GM18499 (cell line): Measurements from ENCODE around the gene DENND4C.
"Not testable (repeated sequence)": the region's sequence is repeated elsewhere in the genome, so short reads cannot be mapped to it uniquely, and the experiment has no call there.

ENCODE experiments used
- ATAC-seq: cut with Tn5 transposase; IDR thresholded peaks from one replicate; pipeline ENCODE4 v1.9.1; 2021; ENCODE audit warnings: moderate number of reproducible peaks; ENCODE audit not compliant: insufficient read depth, unreplicated experiment

DENND4C gene

GRCh38 chr9:19259665-19260255 lies 29.3 kb downstream of the DENND4C start:
- not testable (repeated sequence) for ATAC-seq

- not testable (repeated sequence) for ATAC-seq
Observed at GRCh38 chr9:19265602-19266001, 35.1 kb downstream of the DENND4C start.

GRCh38 chr9:19266778-19267384 lies 36.4 kb downstream of the DENND4C start:
- not testable (repeated sequence) for ATAC-seq

GRCh38 chr9:19269582-19269981 lies 39.1 kb downstream of the DENND4C start:
- no peak for ATAC-seq

- no peak for ATAC-seq
Observed at GRCh38 chr9:19270421-19270949, 40.0 kb downstream of the DENND4C start.

GRCh38 chr9:19271081-19271480 lies 40.6 kb downstream of the DENND4C start:
- ATAC-seq: no peak

GRCh38 chr9:19281801-19282200 lies 51.3 kb downstream of the DENND4C start:
- no peak for ATAC-seq

- no peak for ATAC-seq
Observed at GRCh38 chr9:19283072-19283710, 52.7 kb downstream of the DENND4C start.

GRCh38 chr9:19284729-19285128 lies 54.2 kb downstream of the DENND4C start:
- no peak for ATAC-seq

- ATAC-seq: no peak
Observed at GRCh38 chr9:19286634-19287188, 56.2 kb downstream of the DENND4C start.

- ATAC-seq: no peak
Observed at GRCh38 chr9:19288081-19288480, 57.6 kb downstream of the DENND4C start.

- ATAC-seq: no peak
Observed at GRCh38 chr9:19290103-19290502, 59.6 kb downstream of the DENND4C start.

GRCh38 chr9:19294219-19294618 lies 63.7 kb downstream of the DENND4C start:
- no peak for ATAC-seq

- no peak for ATAC-seq
Observed at GRCh38 chr9:19298436-19299000, 68.0 kb downstream of the DENND4C start.

- ATAC-seq: no peak
Observed at GRCh38 chr9:19303216-19303615, 72.7 kb downstream of the DENND4C start.

- no peak for ATAC-seq
Observed at GRCh38 chr9:19306568-19306967, 76.1 kb downstream of the DENND4C start.

- ATAC-seq: no peak
Observed at GRCh38 chr9:19310246-19310645, 79.8 kb downstream of the DENND4C start.

- no peak for ATAC-seq
Observed at GRCh38 chr9:19313573-19313972, 83.1 kb downstream of the DENND4C start.

- no peak for ATAC-seq
Observed at GRCh38 chr9:19320495-19320894, 90.0 kb downstream of the DENND4C start.

GRCh38 chr9:19331877-19332276 lies 101.4 kb downstream of the DENND4C start:
- ATAC-seq: no peak

GRCh38 chr9:19336166-19336565 lies 105.7 kb downstream of the DENND4C start:
- no peak for ATAC-seq
